A673 (cell line): ENCODE data around the gene AFG3L2. TPM values are rescaled to one million over a fixed set of nuclear protein-coding genes. Genes with fewer than 3 reads are reported as not detected.

Experiments used
- BruUV-seq: library from RNA; stranded (reverse); fragments of 400-500 nt; replicated peaks from 2 replicates; lab custom pipeline; 2021; lab: Mats Ljungman, UMichigan
- CTCF ChIA-PET: fragments of 300-600 bp; sonication (Branson Sonifier 250); formaldehyde crosslinking; loops from one replicate; lab custom pipeline; 2022; ENCODE audit warnings: antibody characterized with exemption; lab: Charles Lee
- POLR2A ChIA-PET: fragments of 300-600 bp; sonication (Branson Sonifier 250); formaldehyde crosslinking; loops from one replicate; lab custom pipeline; 2022; ENCODE audit warnings: antibody characterized with exemption; ENCODE audit not compliant: low non-redundant PET; lab: Charles Lee
- DNase-seq: peaks from one replicate; pipeline ENCODE4 v3.0.0-alpha.2; 2015; ENCODE audit warnings: low spot score
- H3K27ac ChIP-seq: fragments of 200-600 bp; sonication (generic); 2 replicates; pipeline ENCODE4 v1.5.1; 2016; ENCODE audit warnings: mixed run types, low read depth, mild to moderate bottlenecking, mixed read lengths, antibody characterized with exemption, low read length; ENCODE audit not compliant: poor library complexity, severe bottlenecking
- H3K27me3 ChIP-seq: fragments of 200-600 bp; sonication (generic); replicated peaks from 2 replicates; pipeline ENCODE4 v1.6.1; 2017; ENCODE audit warnings: mixed run types, low read depth, mild to moderate bottlenecking, mixed read lengths, antibody characterized with exemption, low read length; ENCODE audit not compliant: insufficient read depth, poor library complexity
- H3K36me3 ChIP-seq: fragments of 200-600 bp; sonication (generic); 2 replicates; pipeline ENCODE4 v1.6.1; 2016; ENCODE audit warnings: mixed run types, mild to moderate bottlenecking, mixed read lengths, antibody characterized with exemption, low read length; ENCODE audit not compliant: insufficient read depth, poor library complexity, severe bottlenecking
- H3K4me1 ChIP-seq: fragments of 200-600 bp; sonication (generic); 2 replicates; pipeline ENCODE4 v1.6.1; 2017; ENCODE audit warnings: mixed run types, mild to moderate bottlenecking, mixed read lengths, antibody characterized with exemption, low read length; ENCODE audit not compliant: insufficient read depth, poor library complexity, severe bottlenecking
- H3K4me3 ChIP-seq: fragments of 200-600 bp; sonication (generic); 2 replicates; pipeline ENCODE4 v1.5.1; 2016; ENCODE audit warnings: low read depth, mixed run types, mild to moderate bottlenecking, mixed read lengths, low read length; ENCODE audit not compliant: poor library complexity, severe bottlenecking
- H3K9me3 ChIP-seq: fragments of 200-600 bp; sonication (generic); 2 replicates; pipeline ENCODE4 v1.6.1; 2016; ENCODE audit warnings: mixed run types, low read depth, mild to moderate bottlenecking, mixed read lengths, antibody characterized with exemption, low read length; ENCODE audit not compliant: poor library complexity, severe bottlenecking
- CTCF ChIP-seq: fragments of 300-800, 200-600 bp; sonication (generic); conservative IDR thresholded peaks from 2 replicates; pipeline ENCODE4 v1.5.1; 2017; ENCODE audit warnings: low read depth, mild to moderate bottlenecking, antibody characterized with exemption, low read length, moderate library complexity, mixed read lengths
- EZH2 ChIP-seq: fragments of 200-600 bp; sonication (generic); IDR thresholded peaks from 2 replicates; pipeline ENCODE4 v1.6.1; 2017; ENCODE audit warnings: borderline replicate concordance, low read depth, mild to moderate bottlenecking, mixed read lengths, antibody characterized with exemption, low read length; ENCODE audit not compliant: poor library complexity, severe bottlenecking
- intact Hi-C: fragments of 100-400 bp; cut with micrococcal nuclease; formaldehyde crosslinking; loops from one replicate; pipeline ENCODE4 v1.10.0; 2022; ENCODE audit not compliant: unreplicated experiment
- total RNA-seq: library from RNA; stranded (reverse); gene quantifications from 2 replicates; pipeline ENCODE4 v1.2.3, GENCODE V29; 2021

The AFG3L2 gene
- total RNA-seq, 1 experiment from 2014 or later, result 72.7 TPM

- Histone ChIP-seq H3K27me3 (no peaks in the 10 kb centered on the region), H3K36me3 (no peaks in the 10 kb centered on the region), H3K27ac (no peak overlapping the region), H3K4me1 (peaks cover 3% of the 10 kb centered on the region), H3K9me3 (no peaks in the 10 kb centered on the region), H3K4me3 (no peak overlapping the region)
- intact Hi-C loops, result loop anchor here (10.0 kb wide), 1 partner anchor 126 kb away; no protein-coding TSS in a partner anchor
- TF ChIP-seq CTCF (no peak), EZH2 (no peak)
- CTCF ChIA-PET, result no interaction called here
- DNase-seq, result no peak
- POLR2A ChIA-PET, result no interaction called here
- no TSS peak for BruUV-seq
Measured at GRCh38 chr18:12398625-12399024, 21.6 kb upstream of the AFG3L2 start.

- no peak overlapping the region for H3K4me3 ChIP-seq
- no peaks in the 10 kb centered on the region for H3K36me3 ChIP-seq
- H3K9me3 ChIP-seq, result no peaks in the 10 kb centered on the region
- ChIA-PET CTCF (no interaction called here), POLR2A (no interaction called here)
- no peaks in the 10 kb centered on the region for H3K4me1 ChIP-seq
- TF ChIP-seq EZH2, result no peak
- no peak for TF ChIP-seq CTCF
- BruUV-seq, result no TSS peak
- no peak for DNase-seq
- intact Hi-C loops, result loop anchor here (10.0 kb wide), 1 partner anchor 127 kb away; no protein-coding TSS in a partner anchor
- H3K27me3 ChIP-seq, result no peaks in the 10 kb centered on the region
- no peak overlapping the region for H3K27ac ChIP-seq
Measured at GRCh38 chr18:12397793-12398192, 20.8 kb upstream of the AFG3L2 start.

GRCh38 chr18:12397254-12397653 is 20.2 kb upstream of the AFG3L2 start:
- no peak for DNase-seq
- intact Hi-C loops, result loop anchor here (10.0 kb wide), 1 partner anchor 128 kb away; no protein-coding TSS in a partner anchor
- POLR2A ChIA-PET, result no interaction called here

More at GRCh38 chr18:12397254-12397653, 20.2 kb upstream of the AFG3L2 start:
- CTCF ChIA-PET, result no interaction called here
- BruUV-seq, result no TSS peak
- no peak overlapping the region for H3K27ac ChIP-seq
- TF ChIP-seq EZH2, result no peak
- no peak for TF ChIP-seq CTCF
- H3K9me3 ChIP-seq, result no peaks in the 10 kb centered on the region
- no peaks in the 10 kb centered on the region for H3K27me3 ChIP-seq
- no peak overlapping the region for H3K4me3 ChIP-seq
- H3K36me3 ChIP-seq, result no peaks in the 10 kb centered on the region
- no peaks in the 10 kb centered on the region for H3K4me1 ChIP-seq
